HG03196 (cell line): Measurements from ENCODE around the gene MAGEA1.
"Not testable (repeated sequence)": the region's sequence is repeated elsewhere in the genome, so short reads cannot be mapped to it uniquely, and the experiment has no call there.

ENCODE experiments used
- ATAC-seq: cut with Tn5 transposase; IDR thresholded peaks from one replicate; pipeline ENCODE4 v1.9.1; 2021; ENCODE audit not compliant: unreplicated experiment

The MAGEA1 gene, protein sequence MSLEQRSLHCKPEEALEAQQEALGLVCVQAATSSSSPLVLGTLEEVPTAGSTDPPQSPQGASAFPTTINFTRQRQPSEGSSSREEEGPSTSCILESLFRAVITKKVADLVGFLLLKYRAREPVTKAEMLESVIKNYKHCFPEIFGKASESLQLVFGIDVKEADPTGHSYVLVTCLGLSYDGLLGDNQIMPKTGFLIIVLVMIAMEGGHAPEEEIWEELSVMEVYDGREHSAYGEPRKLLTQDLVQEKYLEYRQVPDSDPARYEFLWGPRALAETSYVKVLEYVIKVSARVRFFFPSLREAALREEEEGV

DNA sequence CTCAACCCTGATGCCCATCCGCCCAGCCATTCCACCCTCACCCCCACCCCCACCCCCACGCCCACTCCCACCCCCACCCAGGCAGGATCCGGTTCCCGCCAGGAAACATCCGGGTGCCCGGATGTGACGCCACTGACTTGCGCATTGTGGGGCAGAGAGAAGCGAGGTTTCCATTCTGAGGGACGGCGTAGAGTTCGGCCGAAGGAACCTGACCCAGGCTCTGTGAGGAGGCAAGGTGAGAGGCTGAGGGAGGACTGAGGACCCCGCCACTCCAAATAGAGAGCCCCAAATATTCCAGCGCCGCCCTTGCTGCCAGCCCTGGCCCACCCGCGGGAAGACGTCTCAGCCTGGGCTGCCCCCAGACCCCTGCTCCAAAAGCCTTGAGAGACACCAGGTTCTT lies at the start of gene MAGEA1:
Gene MAGEA1, plus strand, starts transcription at position 154 of the 400 bp plus-strand sequence. CDS start 3,106 bp downstream, outside the sequence.
- no peak for ATAC-seq

DNA sequence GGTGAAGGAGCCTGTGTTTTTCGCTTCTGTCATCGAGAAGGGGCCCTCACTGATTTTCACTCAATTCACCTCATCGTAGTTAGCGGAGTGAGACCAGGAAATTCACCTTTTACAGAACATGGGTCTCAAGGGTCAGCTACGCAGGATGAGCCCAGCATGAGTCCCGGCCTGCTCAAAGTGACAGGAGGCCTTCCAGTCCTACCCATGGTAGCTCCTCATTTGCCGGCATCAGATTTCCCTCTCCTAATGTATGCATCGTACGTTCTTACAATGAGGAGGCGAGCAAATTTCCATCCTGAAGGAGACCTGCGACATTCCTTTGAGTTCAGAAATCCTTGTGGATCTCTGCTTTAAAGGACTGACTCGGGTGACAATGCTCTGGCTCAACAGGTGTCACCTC lies 46.2 kb upstream of the MAGEA1 start:
- not testable (repeated sequence) for ATAC-seq

DNA sequence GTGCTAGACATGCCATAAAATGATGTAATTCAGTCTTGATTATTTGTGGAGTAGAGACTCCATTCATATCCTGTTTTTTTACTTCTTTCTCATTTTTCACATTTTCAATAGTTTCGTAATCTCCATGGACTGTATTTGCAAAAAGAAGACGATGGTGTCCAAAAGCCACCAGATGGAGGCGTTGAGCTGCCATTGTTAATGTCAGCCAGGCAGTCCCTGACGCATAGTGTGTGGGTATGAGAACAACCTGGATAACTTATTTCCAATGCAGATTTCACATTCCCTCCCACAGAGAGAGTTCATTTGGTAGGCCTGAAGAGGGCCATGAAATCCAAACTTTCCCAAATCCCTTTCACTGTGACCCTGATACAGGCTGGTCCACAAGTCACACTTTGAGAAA lies 40.0 kb upstream of the MAGEA1 start:
- ATAC-seq, result not testable (repeated sequence)

DNA sequence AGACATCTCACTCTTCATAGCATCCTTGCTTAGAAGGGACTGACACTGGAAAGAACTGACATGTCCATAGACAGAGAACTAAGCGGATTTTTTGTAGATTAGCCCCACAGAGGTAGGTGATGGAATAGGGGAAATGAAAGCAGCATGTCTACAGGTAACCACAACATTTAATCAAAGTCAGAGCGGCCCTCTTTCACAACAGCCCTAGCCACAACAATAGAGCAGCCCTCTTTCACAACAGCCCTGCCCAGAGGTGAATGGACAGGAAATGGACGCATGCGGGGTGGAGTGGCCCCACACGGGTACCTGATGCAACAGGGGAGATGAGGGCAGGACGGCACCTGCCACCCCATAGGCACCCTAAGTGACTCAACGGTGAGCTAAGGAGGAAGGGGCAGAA lies 32.8 kb upstream of the MAGEA1 start:
- not testable (repeated sequence) for ATAC-seq

DNA sequence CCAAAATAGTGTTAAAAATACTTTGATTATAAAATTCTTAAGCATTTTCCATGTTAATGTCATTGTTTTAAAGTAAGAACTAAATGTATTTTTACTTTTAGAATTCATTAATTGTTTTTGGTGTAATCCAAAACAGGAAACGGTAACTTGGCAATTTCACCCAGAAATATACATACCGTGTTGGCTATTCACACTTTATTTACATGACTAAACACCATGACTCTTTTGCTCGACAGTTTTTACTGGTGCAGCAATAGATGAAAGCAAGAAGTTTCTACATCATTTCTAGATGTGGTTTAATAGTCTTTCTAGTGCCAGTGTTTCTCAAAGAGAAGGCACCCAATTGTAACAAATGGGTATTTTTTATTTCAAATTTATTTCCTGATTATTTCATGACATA lies 25.6 kb upstream of the MAGEA1 start:
- ATAC-seq, result no peak

DNA sequence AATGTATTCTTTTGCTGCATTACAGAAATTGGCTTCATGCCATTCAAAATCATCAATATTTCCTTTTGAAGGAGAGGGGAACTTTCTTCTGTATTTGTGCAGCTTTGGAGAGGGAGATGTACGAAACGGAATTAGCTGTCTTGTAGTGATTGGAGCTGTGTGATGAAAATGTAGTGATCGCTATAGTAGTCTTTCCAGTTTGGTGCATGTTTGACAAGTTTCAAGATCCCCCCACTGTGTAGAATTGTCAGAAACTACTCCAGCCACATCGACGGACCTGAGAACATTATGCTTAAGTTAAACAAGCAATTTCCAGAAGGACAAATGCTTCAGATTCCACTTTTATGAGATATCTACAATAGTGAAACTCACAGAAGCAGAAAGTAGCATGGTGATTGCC lies 21.6 kb upstream of the MAGEA1 start:
- no peak for ATAC-seq

DNA sequence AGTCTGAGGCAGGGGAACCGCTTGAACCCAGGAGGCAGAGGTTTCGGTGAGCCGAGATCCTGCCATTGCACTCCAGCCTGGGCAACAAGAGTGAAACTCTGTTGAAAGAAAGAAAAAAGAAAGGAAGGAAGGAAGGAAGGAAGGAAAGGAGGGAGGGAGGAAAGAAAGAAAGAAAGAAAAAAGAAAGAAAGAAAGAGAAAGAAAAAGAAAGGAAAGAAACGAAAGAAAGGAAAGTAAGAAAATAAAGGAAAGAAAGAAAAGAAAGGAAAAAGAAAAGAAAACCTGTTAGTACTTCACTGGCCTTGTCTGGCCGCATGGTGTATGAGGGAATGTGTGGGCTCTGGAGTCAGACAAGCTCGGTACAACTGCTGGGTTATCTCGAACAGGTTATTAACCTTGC lies 20.8 kb upstream of the MAGEA1 start:
- ATAC-seq, result no peak

DNA sequence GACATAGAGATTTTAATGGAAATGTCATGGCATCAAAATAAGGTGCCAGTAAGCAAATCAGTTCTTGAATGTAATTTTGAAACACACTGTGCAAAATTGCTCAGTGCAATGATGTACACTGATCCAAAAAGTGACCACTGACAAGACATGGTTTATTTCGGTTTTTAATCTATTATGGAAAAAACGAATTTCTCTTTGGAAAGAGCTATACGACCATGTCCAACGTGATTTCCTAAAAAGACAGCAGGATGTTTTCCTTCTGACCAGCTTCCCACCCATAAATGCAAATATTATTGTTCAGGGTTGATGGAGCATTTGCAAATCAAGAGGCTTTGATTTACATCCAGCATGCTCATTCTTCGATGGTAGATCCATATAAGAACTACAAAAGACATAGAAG lies 17.1 kb upstream of the MAGEA1 start:
- no peak for ATAC-seq

DNA sequence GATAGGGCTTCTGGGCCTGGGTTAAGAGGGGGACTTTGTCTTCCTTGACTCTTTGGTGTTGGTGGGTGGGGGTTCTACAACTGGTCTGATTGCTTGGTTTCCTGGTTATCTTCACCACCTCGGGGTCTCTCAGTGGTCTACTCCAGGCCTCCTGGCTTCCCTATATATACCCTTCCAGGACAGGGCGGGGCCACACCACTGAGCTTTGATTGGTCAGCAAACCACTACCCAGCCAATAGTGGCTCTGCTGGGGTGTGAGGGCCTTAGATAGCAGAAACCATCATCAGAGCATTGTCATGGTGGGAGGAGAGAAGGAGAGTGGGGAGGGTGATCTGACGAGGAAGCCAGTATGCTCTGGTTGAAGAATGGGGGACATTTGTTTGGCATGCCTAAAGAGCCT lies 14.4 kb upstream of the MAGEA1 start:
- no peak for ATAC-seq

DNA sequence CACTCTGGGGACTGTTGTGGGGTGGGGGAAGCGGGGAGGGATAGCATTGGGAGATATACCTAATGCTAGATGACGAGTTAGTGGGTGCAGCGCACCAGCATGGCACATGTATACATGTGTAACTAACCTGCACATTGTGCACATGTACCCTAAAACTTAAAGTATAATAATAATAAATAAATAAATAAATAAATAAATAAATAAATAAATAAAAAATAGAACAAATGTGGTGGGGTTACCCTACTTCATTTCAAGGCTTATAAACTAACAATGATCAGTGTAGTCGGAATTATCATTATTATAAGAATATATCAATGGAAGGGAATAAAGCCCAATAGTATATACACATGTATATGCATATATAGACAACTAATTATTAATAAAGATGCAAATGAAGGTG lies 10.7 kb upstream of the MAGEA1 start:
- not testable (repeated sequence) for ATAC-seq

DNA sequence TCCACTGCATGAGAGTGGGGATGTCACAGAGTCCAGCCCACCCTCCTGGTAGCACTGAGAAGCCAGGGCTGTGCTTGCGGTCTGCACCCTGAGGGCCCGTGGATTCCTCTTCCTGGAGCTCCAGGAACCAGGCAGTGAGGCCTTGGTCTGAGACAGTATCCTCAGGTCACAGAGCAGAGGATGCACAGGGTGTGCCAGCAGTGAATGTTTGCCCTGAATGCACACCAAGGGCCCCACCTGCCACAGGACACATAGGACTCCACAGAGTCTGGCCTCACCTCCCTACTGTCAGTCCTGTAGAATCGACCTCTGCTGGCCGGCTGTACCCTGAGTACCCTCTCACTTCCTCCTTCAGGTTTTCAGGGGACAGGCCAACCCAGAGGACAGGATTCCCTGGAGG lies 2.7 kb downstream of the MAGEA1 start:
- no peak for ATAC-seq

DNA sequence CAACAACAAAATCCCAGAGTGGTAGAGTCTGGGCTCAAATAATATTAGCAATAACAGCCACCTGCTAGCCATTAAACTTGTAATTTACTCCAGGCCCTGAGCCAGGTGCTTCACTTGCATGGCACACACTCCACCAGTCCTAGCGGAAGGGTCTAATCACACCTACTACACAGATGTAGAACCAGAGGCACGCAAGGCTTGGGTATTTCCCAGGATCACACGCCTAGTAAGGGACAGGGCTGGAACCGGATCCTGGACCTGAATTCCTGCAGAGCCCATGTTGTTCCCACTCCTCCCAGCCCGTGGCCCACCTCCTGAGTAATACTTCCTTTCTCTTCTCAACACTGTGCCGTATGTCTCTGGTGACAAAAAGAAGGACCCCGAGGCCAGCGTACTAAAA lies 5.7 kb downstream of the MAGEA1 start:
- ATAC-seq, result no peak

DNA sequence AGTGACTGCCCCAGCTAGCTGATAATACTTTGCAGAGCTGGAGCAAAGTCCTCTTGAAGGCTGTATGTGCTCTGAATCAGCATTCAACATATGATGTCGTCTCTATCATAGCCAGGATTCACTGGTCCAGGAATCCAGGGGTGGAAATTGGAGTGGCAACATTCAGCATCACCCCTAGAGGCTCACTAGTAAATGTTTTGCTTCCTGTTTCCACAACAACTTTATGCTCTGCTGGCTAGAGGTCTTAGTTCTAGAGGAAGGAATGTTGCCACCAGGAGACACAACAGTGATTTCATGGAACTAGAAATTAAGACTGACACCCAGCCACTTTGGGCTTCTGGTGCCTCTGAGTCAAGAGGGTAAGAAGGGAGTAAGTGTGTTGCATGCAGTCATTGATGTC lies 11.3 kb downstream of the MAGEA1 start:
- no peak for ATAC-seq

DNA sequence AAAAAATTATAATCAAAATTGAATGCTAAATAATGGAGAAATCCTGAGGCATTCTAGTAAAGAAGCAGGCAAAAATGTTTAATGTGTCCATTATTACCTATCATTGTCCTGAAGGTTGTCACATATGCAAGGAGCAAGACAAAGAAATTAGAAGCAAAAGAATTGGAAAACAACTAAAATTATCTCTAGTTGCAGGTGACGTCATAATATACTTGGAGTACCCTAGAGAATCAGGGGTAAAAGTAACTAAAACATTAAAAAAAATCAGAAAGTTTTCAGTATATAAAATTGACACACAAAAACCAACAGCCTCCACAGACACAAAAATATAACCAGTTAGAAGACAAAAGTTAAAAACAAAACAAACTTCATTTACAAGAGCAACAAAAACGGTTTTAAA lies 21.4 kb downstream of the MAGEA1 start:
- no peak for ATAC-seq

DNA sequence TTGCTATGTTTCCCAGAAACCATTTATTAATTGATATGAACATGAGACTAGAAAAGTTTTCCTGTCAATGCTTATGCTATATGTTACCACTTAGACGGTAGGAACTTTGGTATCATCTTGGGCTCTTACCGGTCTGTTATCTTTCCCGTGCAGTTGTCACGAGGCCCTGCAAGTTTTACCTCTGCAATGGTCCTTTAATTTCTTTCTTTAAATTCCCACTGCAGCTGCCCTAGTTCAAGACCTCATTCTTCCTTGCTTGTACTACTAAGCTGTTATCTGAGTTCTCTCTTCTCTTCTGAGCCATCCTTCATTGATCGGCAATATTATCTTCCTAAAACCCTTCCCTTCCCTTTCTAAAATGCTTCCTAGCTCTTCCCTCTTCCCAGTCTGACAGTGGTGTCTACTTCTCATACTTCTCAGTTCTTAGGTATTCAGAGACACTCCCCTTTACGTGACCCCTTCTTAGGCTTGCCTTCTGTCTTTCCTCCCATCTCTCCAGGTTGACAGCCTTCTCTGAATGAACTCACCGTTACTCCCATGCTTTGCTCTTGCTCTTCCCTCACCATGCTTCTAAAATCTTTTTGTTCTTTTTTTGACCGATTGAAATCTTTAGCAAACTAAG lies 27.5 kb downstream of the MAGEA1 start:
- no peak for ATAC-seq

DNA sequence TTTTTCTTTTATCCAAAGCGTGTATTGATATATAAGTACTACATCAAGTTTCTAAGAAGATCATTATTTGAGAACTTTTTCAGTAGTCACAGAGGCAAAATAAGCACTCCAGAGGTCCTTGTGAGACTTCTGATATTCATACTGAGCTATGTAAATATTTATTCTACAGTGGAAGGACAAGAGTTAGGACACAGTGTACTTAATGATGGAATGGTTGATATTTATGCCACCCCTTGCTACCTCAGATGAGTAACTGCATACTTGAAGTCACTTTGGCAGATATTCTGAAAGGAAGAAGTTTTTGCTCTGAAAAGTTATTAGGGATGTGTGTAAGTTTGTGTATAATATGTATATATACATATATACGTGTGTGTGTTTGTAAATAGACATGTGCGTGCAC lies 30.3 kb downstream of the MAGEA1 start:
- no peak for ATAC-seq

DNA sequence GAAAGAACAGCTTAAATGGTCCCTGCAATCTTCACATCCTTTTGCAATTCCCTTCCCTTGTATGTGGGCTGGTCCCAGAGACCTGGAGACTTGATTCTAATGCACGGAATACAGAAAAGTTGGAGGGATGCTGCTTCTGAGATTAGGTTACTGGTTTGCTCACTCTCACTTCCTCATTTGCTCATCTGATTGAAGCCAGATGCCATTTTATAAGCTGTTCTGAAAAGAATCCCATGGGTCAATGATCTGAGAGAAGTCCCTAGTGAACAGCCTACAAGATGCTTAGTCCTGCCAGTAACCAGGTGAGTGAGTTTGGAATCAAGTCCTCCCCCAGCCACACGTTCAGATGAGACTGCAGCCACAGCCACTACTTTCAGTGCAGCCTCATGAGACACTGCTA lies 35.9 kb downstream of the MAGEA1 start:
- ATAC-seq, result no peak

DNA sequence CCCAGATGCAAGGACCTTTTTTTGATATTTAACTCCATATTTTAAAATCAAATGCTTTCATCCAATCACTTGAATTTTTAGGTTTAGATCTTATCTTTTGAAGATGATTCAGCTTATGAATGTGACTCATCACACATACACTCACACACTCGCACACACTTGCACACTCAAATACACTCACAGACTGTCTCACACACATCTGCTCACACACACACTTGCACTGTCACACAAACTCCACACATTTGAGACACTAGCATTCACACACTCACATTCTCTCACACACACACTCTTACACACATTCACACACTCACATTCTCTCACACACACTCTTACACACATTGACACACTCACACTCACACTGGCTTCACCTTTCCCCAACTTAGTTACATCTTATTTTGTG lies 37.8 kb downstream of the MAGEA1 start:
- no peak for ATAC-seq

DNA sequence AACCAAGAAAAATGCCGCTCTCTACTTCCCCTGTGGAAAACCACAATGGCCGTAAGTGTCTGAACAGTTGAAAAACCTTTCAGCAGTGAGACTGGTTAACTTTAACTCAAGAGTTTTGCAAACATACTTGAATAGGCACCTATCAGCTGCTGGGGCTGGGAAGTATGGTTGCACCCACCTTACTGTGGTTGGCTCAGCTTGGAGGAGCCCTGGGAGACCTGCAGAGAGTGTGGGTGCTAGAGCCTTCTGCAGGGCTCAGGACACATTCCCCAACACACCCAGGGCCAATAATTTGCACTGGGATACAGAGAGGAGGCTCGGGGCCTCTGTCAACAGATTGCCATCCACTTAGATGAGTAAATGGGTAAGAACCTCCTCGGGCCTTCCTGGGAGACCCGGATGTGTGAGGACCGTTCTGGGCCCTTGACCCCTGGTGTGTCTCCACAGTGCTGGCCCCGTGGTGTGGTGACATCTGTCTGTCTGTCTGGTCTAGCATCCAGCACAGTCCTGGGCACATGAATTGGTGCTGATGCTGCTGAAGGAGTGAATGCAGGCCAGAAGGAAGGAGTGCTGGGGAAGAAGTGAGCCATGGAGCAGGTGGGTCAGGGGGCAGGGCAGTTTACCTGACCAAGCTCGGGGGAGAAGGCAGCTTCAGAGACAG lies 46.5 kb downstream of the MAGEA1 start:
- no peak for ATAC-seq

DNA sequence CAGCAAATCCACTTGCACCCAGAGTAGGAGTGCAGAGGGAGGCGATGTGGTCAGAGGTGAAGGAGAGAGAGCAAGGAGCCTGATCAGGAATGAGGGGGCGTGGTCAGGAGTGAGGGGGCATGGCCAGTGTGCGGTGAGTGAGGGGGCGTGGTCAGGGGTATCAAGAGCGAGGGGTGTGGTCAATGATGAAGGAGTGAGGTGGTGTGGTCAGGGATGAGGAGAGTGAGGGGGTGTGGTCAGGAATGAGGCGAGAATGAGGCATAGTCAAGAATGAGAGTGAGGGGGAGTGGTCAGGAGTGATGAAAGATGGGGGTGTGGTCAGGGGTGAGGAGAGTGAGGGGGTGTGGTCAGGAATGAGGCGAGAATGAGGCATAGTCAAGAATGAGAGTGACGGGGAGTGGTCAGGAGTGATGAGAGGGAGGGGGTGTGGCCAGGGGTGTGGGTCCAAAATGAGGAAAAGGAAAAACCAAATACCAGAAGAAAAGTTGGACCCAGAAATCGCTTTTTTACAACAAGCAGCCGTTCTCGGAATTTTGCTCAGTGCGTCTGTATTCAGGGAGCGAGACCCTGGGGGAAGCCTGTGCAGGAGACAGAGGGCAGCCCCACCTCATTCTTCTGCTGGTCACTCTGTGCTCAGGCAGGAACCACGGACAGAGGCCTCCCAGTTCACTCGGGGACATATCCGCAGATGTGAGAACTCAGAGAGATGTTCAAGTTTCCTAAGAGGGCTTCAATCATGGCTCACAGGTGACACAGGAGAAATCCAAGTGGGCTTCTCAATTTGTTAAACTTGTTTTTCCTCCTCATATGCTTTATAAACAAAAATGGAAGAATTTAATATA lies 47.5 kb downstream of the MAGEA1 start:
- ATAC-seq, result no peak
